Measurements from ENCODE around the gene TMEM232.
"Not testable (repeated sequence)": the region's sequence is repeated elsewhere in the genome, so short reads cannot be mapped to it uniquely, and the experiment has no call there.

The TMEM232 gene

GRCh38 chr5:110625376-110625999, 101.0 kb downstream of the TMEM232 start:
- peak; percentile 14 for DNase-seq (ENCODE audit: low spot score)

- no peak for DNase-seq (ENCODE audit: low spot score)
These were observed 102.6 kb downstream of the TMEM232 start for GRCh38 chr5:110623874-110624273.

GRCh38 chr5:110618941-110619340, 107.5 kb downstream of the TMEM232 start:
- no peak for DNase-seq (ENCODE audit: low spot score)

- DNase-seq (ENCODE audit: low spot score), result no peak
These were observed 110.5 kb downstream of the TMEM232 start for GRCh38 chr5:110616009-110616408.

- DNase-seq (ENCODE audit: low spot score), result no peak
These were observed 113.7 kb downstream of the TMEM232 start for GRCh38 chr5:110612794-110613247.

GRCh38 chr5:110611817-110612216, 114.7 kb downstream of the TMEM232 start:
- no peak for DNase-seq (ENCODE audit: low spot score)

GRCh38 chr5:110594866-110595265, 131.6 kb downstream of the TMEM232 start:
- DNase-seq (ENCODE audit: low spot score), result no peak

GRCh38 chr5:110590187-110590586, 136.3 kb downstream of the TMEM232 start:
- no peak for DNase-seq (ENCODE audit: low spot score)

- DNase-seq (ENCODE audit: low spot score), result no peak
These were observed 138.0 kb downstream of the TMEM232 start for GRCh38 chr5:110588286-110588980.

- no peak for DNase-seq (ENCODE audit: low spot score)
These were observed 145.8 kb downstream of the TMEM232 start for GRCh38 chr5:110580625-110581024.

GRCh38 chr5:110572729-110573128, 153.7 kb downstream of the TMEM232 start:
- DNase-seq (ENCODE audit: low spot score), result no peak

GRCh38 chr5:110562191-110562590, 164.3 kb downstream of the TMEM232 start:
- DNase-seq (ENCODE audit: low spot score), result no peak

GRCh38 chr5:110561510-110561909, 165.0 kb downstream of the TMEM232 start:
- DNase-seq (ENCODE audit: low spot score), result no peak

GRCh38 chr5:110549301-110549700, 177.2 kb downstream of the TMEM232 start:
- DNase-seq (ENCODE audit: low spot score), result no peak

GRCh38 chr5:110548171-110548570, 178.3 kb downstream of the TMEM232 start:
- no peak for DNase-seq (ENCODE audit: low spot score)

- no peak for DNase-seq (ENCODE audit: low spot score)
These were observed 179.0 kb downstream of the TMEM232 start for GRCh38 chr5:110547495-110547894.

- no peak for DNase-seq (ENCODE audit: low spot score)
These were observed 180.8 kb downstream of the TMEM232 start for GRCh38 chr5:110545716-110546115.

GRCh38 chr5:110544603-110545002, 181.9 kb downstream of the TMEM232 start:
- DNase-seq (ENCODE audit: low spot score), result no peak

- DNase-seq (ENCODE audit: low spot score), result no peak
These were observed 183.5 kb downstream of the TMEM232 start for GRCh38 chr5:110542949-110543348.

- DNase-seq (ENCODE audit: low spot score), result no peak
These were observed 190.1 kb downstream of the TMEM232 start for GRCh38 chr5:110536120-110537115.

- DNase-seq (ENCODE audit: low spot score), result not testable (repeated sequence)
These were observed 191.3 kb downstream of the TMEM232 start for GRCh38 chr5:110535146-110535545.

- no peak for DNase-seq (ENCODE audit: low spot score)
These were observed 200.7 kb downstream of the TMEM232 start for GRCh38 chr5:110525762-110526161.
